Measurements from ENCODE around the gene NRXN3.

DNA sequence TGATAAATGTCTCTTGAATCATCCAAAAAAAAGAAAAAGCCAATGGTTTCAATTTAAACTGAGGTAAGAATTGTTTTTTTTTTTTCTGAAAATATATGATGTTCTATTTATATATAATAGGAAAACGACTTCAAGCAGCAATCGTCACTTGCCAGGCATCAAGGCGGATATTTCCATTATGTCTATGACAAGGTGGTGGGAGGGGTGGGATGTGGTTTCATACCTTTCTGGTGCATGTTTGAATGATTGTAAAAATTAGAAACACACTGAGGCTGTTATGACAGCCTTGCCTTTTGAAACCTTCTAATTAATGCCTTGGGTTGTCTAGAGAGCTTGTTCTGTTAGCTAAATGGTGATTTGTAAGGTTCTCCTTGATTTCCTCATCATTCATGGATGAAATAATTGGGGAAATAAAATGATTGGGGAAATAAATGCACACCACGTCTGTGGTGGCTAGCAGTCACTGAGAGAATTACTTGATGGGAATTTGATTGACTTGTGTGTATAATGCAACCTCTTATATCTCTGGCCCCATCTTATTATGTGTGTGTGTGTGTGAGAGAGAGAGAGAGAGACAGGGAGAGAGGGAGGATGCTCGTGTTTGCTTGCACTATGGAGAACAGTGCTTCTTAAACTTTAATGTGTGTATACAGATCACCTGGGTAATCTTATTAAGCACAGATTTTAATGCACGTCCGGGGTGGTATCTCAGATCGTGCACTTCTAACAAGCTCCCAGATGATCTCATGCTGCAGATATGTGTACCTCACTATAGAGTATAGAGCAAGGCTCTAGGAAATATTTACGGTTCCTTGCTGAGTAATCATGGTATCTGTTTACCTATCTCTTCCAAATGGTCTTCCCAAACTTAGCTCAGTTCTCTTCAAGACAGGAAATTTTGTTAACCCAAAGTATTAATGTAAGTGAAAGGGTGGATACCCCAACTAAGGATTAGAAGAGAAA lies 1538.5 kb downstream of the NRXN3 start:
- TF ChIP-seq GATA3 (IDR thresholded peaks at IDR 0.05; ENCODE audit: low read depth, low read length) (0 out of 2 replicates have a peak, but pooled peaks have one; percentile 17), GATA2 (IDR thresholded peaks at IDR 0.05; ENCODE audit: low read depth, low read length) (no peak; the same call in 1 of the 2 replicates)

Measured in SH-SY5Y (cell line).